Activated naive CD8-positive, alpha-beta T cell treated with anti-CD3 and anti-CD28 coated beads, Interleukin-2, amount 50 U/mL, for 24 hours (primary cell): ENCODE measurements around the gene LMNTD2.

Experiments used
- ATAC-seq: fragments of 150-1000 bp; cut with Tn5 transposase; one replicate; pipeline ENCODE4 v1.10.0; 2021
- DNase-seq: peaks from one replicate; pipeline ENCODE4 v3.0.0; 2021
- H3K27ac Mint-ChIP-seq: one replicate; pipeline ENCODE4 v1.8.0; 2021; ENCODE audit warnings: mild to moderate bottlenecking, mixed read lengths
- H3K27me3 Mint-ChIP-seq: one replicate; pipeline ENCODE4 v1.8.0; 2021; ENCODE audit warnings: mixed read lengths
- H3K36me3 Mint-ChIP-seq: one replicate; pipeline ENCODE4 v1.8.0; 2021; ENCODE audit warnings: low read depth, mixed read lengths
- H3K4me1 Mint-ChIP-seq: one replicate; pipeline ENCODE4 v1.8.0; 2021; ENCODE audit warnings: mixed read lengths
- H3K4me3 Mint-ChIP-seq: one replicate; pipeline ENCODE4 v1.8.0; 2021; ENCODE audit warnings: mild to moderate bottlenecking, moderate library complexity, mixed read lengths
- H3K9me3 Mint-ChIP-seq: one replicate; pipeline ENCODE4 v1.8.0; 2021; ENCODE audit warnings: mixed read lengths

LMNTD2 gene

GRCh38 chr11:554428-555226, 5.9 kb downstream of the LMNTD2 start:
- Mint-ChIP-seq H3K4me3 (no peak overlapping the region), H3K36me3 (no peaks in the 10 kb centered on the region), H3K27ac (no peak overlapping the region), H3K4me1 (peaks cover 1% of the 10 kb centered on the region), H3K27me3 (peaks cover 9% of the 10 kb centered on the region), H3K9me3 (no peaks in the 10 kb centered on the region)
- ATAC-seq (peak; percentile 61), DNase-seq (peak; percentile 79)

DNA sequence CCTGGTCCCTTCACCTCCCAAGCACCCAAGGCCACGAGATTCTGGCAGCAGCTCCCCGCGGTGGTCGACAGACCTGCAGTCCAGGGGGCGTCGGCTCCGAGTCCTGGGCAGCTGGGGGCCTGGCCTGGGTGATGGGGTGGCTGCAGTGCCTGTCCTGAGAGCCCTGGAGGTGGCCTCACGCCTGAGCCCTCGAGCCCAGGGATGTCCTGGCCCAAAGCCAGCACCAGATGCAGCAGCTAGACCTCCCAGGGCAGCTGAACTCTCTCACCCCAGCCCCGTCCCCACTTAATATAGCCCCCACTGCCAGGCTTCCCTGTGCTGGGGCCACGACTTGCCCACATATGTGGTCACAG, 6.6 kb downstream of the LMNTD2 start:
- Mint-ChIP-seq H3K27me3 (peaks cover 9% of the 10 kb centered on the region), H3K36me3 (no peaks in the 10 kb centered on the region), H3K27ac (no peak overlapping the region), H3K4me1 (peaks cover 1% of the 10 kb centered on the region), H3K4me3 (no peak overlapping the region), H3K9me3 (no peaks in the 10 kb centered on the region)
- ATAC-seq (no peak), DNase-seq (no peak)

GRCh38 chr11:553083-553987, 7.2 kb downstream of the LMNTD2 start:
- ATAC-seq (no peak), DNase-seq (no peak)
- no peak overlapping the region for H3K4me3 Mint-ChIP-seq
- H3K27me3 Mint-ChIP-seq, result peaks cover 9% of the 10 kb centered on the region
- no peaks in the 10 kb centered on the region for H3K36me3 Mint-ChIP-seq
- H3K27ac Mint-ChIP-seq, result no peak overlapping the region
- no peaks in the 10 kb centered on the region for H3K9me3 Mint-ChIP-seq
- peaks cover 1% of the 10 kb centered on the region for H3K4me1 Mint-ChIP-seq

DNA sequence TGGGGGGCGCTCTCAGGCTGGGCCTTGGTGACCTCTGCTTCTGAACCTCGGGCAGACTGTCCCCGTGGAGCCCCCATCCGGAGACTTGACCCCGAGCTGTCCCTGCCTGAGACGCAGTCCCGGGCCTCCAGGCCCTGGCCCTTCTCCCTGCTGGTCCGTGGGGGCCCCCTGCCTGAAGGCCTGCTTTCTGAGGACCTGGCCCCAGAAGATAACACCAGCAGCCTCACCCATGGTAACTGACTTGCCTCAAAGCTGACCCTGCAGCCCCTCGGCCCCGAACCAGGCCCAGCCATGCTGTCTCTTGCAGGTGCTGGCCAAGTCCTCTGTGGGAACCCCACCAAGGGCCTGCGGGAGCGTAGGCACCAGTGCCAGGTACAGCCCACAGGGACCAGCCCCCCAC, 8.9 kb downstream of the LMNTD2 start:
- Mint-ChIP-seq H3K4me3 (no peak overlapping the region), H3K27me3 (peaks cover 3% of the 10 kb centered on the region)
- ATAC-seq, result no peak

GRCh38 chr11:551131-551530, 9.4 kb downstream of the LMNTD2 start:
- no peak overlapping the region for H3K4me3 Mint-ChIP-seq
- DNase-seq (no peak), ATAC-seq (no peak)
- H3K27me3 Mint-ChIP-seq, result no peaks in the 10 kb centered on the region
- H3K4me1 Mint-ChIP-seq, result no peaks in the 10 kb centered on the region
- no peaks in the 10 kb centered on the region for H3K9me3 Mint-ChIP-seq
- no peak overlapping the region for H3K27ac Mint-ChIP-seq
- H3K36me3 Mint-ChIP-seq, result no peaks in the 10 kb centered on the region

More for the DNA sequence above, 8.9 kb downstream of the LMNTD2 start:
- no peaks in the 10 kb centered on the region for H3K9me3 Mint-ChIP-seq
- no peak for DNase-seq
- H3K27ac Mint-ChIP-seq, result no peak overlapping the region
- H3K4me1 Mint-ChIP-seq, result peaks cover 1% of the 10 kb centered on the region
- H3K36me3 Mint-ChIP-seq, result no peaks in the 10 kb centered on the region

GRCh38 chr11:550746-551085, 9.8 kb downstream of the LMNTD2 start:
- no peaks in the 10 kb centered on the region for H3K27me3 Mint-ChIP-seq

GRCh38 chr11:550021-550745, 10.4 kb downstream of the LMNTD2 start:
- no peaks in the 10 kb centered on the region for H3K9me3 Mint-ChIP-seq
- no peak overlapping the region for H3K27ac Mint-ChIP-seq
- no peaks in the 10 kb centered on the region for H3K4me1 Mint-ChIP-seq
- H3K27me3 Mint-ChIP-seq, result no peaks in the 10 kb centered on the region
- no peak for ATAC-seq
- no peaks in the 10 kb centered on the region for H3K36me3 Mint-ChIP-seq
- H3K4me3 Mint-ChIP-seq, result no peak overlapping the region
- no peak for DNase-seq

More at GRCh38 chr11:550746-551085, 9.8 kb downstream of the LMNTD2 start:
- Mint-ChIP-seq H3K9me3 (no peaks in the 10 kb centered on the region), H3K4me3 (no peak overlapping the region), H3K4me1 (no peaks in the 10 kb centered on the region), H3K27ac (no peak overlapping the region), H3K36me3 (no peaks in the 10 kb centered on the region)
- DNase-seq (no peak), ATAC-seq (no peak)

DNA sequence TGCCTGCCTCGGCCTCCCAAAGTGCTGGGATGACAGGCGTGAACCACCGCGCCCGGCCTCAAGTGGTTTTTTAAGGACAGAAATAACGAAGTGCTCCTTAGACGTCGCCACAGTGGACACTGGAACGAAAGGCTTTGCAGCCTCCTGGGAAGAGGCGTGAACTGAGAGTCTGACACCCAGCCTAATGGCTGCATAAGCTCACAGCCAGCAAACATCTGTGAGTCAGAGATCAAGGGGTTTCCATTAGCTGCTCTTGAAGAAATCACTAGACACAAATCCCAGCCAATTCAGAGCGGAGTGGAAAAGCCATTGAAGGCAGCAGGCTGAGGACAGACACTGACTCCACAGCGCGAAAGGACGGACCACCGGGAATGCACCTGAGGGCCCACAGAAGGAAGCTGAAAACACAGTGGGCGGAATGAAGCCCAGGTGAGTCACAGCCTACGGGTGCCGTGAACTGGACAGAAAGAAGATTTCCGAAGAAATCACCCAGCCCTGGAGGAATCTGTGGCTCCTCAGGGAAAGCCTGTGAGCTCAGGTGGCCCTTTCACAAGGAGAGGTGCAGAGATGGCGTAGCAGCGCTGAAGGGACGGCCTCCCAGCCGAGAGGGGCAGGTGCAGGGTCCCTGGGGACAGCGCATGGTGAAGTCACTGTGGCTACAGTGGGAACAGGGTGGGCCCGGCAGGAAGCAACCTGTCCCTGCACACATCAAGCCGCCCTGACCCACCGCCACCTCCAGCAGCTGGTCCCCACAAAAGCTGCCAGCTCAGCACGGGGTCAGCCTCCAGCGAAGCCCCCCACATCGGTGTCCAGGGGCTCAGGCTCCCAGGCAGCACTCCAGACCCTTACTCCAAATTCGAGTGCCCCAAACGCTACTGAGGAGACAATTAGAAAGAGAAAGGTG, 11.6 kb downstream of the LMNTD2 start:
- Mint-ChIP-seq H3K4me3 (no peak overlapping the region), H3K9me3 (no peaks in the 10 kb centered on the region), H3K27me3 (no peaks in the 10 kb centered on the region), H3K27ac (no peak overlapping the region), H3K4me1 (no peaks in the 10 kb centered on the region), H3K36me3 (no peaks in the 10 kb centered on the region)
- DNase-seq, result no peak
- ATAC-seq, result no peak

DNA sequence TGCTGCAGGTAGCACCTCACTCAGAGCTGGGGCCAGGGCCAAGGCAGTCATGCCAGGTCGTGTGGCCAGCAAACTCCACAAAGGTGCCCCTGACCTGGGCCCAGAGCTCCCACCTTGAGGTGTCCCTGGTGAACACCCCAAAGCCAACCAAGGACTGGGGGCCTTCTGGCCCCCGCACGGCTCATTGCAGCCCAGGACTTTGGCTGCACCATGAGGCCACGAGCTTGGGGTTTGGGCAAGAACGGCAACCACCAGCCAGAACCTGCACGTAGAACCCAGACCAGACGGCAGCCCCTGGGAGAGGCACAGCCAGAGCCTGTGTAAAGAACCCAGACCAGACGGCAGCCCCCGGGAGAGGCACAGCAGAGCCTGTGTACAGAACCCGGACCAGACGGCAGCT, 15.4 kb downstream of the LMNTD2 start:
- no peak for DNase-seq
- no peak for ATAC-seq
- Mint-ChIP-seq H3K9me3 (no peaks in the 10 kb centered on the region), H3K4me1 (no peaks in the 10 kb centered on the region), H3K27ac (no peak overlapping the region), H3K36me3 (no peaks in the 10 kb centered on the region), H3K27me3 (no peaks in the 10 kb centered on the region), H3K4me3 (no peak overlapping the region)

DNA sequence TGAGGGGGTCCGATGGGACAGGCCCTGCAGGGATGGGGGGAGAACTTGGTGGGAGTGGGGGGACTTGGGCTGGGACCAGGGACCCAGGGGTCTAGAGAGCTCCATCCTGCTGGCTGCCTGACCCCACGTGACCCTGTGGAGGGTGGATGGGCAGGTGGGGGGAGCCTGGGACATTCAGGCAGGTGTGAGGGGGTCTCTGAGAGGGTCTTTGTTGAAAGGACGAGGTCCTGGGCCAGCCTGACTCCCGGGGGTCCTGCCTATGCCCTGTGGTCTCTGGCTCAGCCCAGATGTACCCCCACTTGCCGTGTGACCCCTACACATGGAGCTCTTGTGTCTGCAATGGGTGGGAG, 15.7 kb downstream of the LMNTD2 start:
- no peaks in the 10 kb centered on the region for H3K4me1 Mint-ChIP-seq
- DNase-seq, result no peak
- no peak for ATAC-seq
- no peak overlapping the region for H3K27ac Mint-ChIP-seq
- no peaks in the 10 kb centered on the region for H3K9me3 Mint-ChIP-seq
- H3K27me3 Mint-ChIP-seq, result no peaks in the 10 kb centered on the region
- no peaks in the 10 kb centered on the region for H3K36me3 Mint-ChIP-seq
- H3K4me3 Mint-ChIP-seq, result no peak overlapping the region

- ATAC-seq (no peak), DNase-seq (no peak)
- peaks cover 13% of the 10 kb centered on the region for H3K4me1 Mint-ChIP-seq
- H3K9me3 Mint-ChIP-seq, result no peaks in the 10 kb centered on the region
- no peak overlapping the region for H3K4me3 Mint-ChIP-seq
- H3K27me3 Mint-ChIP-seq, result no peaks in the 10 kb centered on the region
- H3K27ac Mint-ChIP-seq, result no peak overlapping the region
- no peaks in the 10 kb centered on the region for H3K36me3 Mint-ChIP-seq
Observed at GRCh38 chr11:541433-541885, 19.1 kb downstream of the LMNTD2 start.

- no peaks in the 10 kb centered on the region for H3K36me3 Mint-ChIP-seq
Observed at GRCh38 chr11:540583-541432, 19.7 kb downstream of the LMNTD2 start.

GRCh38 chr11:539971-540481, 20.5 kb downstream of the LMNTD2 start:
- Mint-ChIP-seq H3K27me3 (no peaks in the 10 kb centered on the region), H3K9me3 (no peaks in the 10 kb centered on the region), H3K36me3 (no peaks in the 10 kb centered on the region), H3K4me3 (no peak overlapping the region), H3K4me1 (peaks cover 17% of the 10 kb centered on the region), H3K27ac (no peak overlapping the region)
- no peak for ATAC-seq
- no peak for DNase-seq

More at GRCh38 chr11:540583-541432, 19.7 kb downstream of the LMNTD2 start:
- no peak for ATAC-seq
- H3K27me3 Mint-ChIP-seq, result no peaks in the 10 kb centered on the region
- no peak overlapping the region for H3K4me3 Mint-ChIP-seq
- H3K9me3 Mint-ChIP-seq, result no peaks in the 10 kb centered on the region
- H3K27ac Mint-ChIP-seq, result no peak overlapping the region
- peaks cover 17% of the 10 kb centered on the region for H3K4me1 Mint-ChIP-seq
- DNase-seq, result no peak
